Measurements from ENCODE around the gene SLIT3.
"Not testable (repeated sequence)": the region's sequence is repeated elsewhere in the genome, so short reads cannot be mapped to it uniquely, and the experiment has no call there.

SLIT3 gene

GRCh38 chr5:168630958-168631357, 670.0 kb downstream of the SLIT3 start:
- H3K27ac Mint-ChIP-seq; intact Hi-C loops (cut with micrococcal nuclease): not testable (repeated sequence)

GRCh38 chr5:168624850-168625364, 676.0 kb downstream of the SLIT3 start:
- Mint-ChIP-seq H3K27me3 (no peaks in the 10 kb centered on the region), H3K4me3 (no peak overlapping the region), H3K27ac (no peak overlapping the region), H3K4me1 (ENCODE audit: low read depth) (peaks cover 6% of the 10 kb centered on the region), H3K36me3 (ENCODE audit: low read depth) (no peaks in the 10 kb centered on the region), H3K9me3 (peaks cover 3% of the 10 kb centered on the region)
- intact Hi-C loops (cut with micrococcal nuclease): no loop called here

More at GRCh38 chr5:168630958-168631357, 670.0 kb downstream of the SLIT3 start:
- H3K27me3 Mint-ChIP-seq; H3K9me3 Mint-ChIP-seq; H3K4me1 Mint-ChIP-seq (ENCODE audit: low read depth); H3K4me3 Mint-ChIP-seq; H3K36me3 Mint-ChIP-seq (ENCODE audit: low read depth): not testable (repeated sequence)

GRCh38 chr5:168620807-168621206, 680.1 kb downstream of the SLIT3 start:
- Mint-ChIP-seq H3K27ac (no peak overlapping the region), H3K9me3 (no peaks in the 10 kb centered on the region)
- intact Hi-C loops (cut with micrococcal nuclease): no loop called here

GRCh38 chr5:168614661-168615060, 686.3 kb downstream of the SLIT3 start:
- Mint-ChIP-seq H3K27ac (no peak overlapping the region), H3K4me3 (no peak overlapping the region), H3K36me3 (ENCODE audit: low read depth) (no peaks in the 10 kb centered on the region), H3K27me3 (peaks cover 4% of the 10 kb centered on the region), H3K4me1 (ENCODE audit: low read depth) (no peaks in the 10 kb centered on the region), H3K9me3 (no peaks in the 10 kb centered on the region)
- intact Hi-C loops (cut with micrococcal nuclease): no loop called here

More at GRCh38 chr5:168620807-168621206, 680.1 kb downstream of the SLIT3 start:
- H3K4me3 Mint-ChIP-seq: no peak overlapping the region
- no peaks in the 10 kb centered on the region for H3K36me3 Mint-ChIP-seq (ENCODE audit: low read depth)
- peaks cover 6% of the 10 kb centered on the region for H3K4me1 Mint-ChIP-seq (ENCODE audit: low read depth)
- H3K27me3 Mint-ChIP-seq: peaks cover 2% of the 10 kb centered on the region

- Mint-ChIP-seq H3K27me3 (peaks cover 3% of the 10 kb centered on the region), H3K36me3 (ENCODE audit: low read depth) (no peaks in the 10 kb centered on the region), H3K9me3 (no peaks in the 10 kb centered on the region), H3K27ac (no peak overlapping the region), H3K4me1 (ENCODE audit: low read depth) (no peaks in the 10 kb centered on the region), H3K4me3 (no peak overlapping the region)
- intact Hi-C loops (cut with micrococcal nuclease): no loop called here
Measured at GRCh38 chr5:168613996-168614395, 686.9 kb downstream of the SLIT3 start.

GRCh38 chr5:168613396-168613795, 687.5 kb downstream of the SLIT3 start:
- no peaks in the 10 kb centered on the region for H3K9me3 Mint-ChIP-seq
- H3K27ac Mint-ChIP-seq: no peak overlapping the region
- no peak overlapping the region for H3K4me3 Mint-ChIP-seq
- H3K27me3 Mint-ChIP-seq: peaks cover 2% of the 10 kb centered on the region
- H3K4me1 Mint-ChIP-seq (ENCODE audit: low read depth): no peaks in the 10 kb centered on the region
- intact Hi-C loops (cut with micrococcal nuclease): no loop called here
- H3K36me3 Mint-ChIP-seq (ENCODE audit: low read depth): no peaks in the 10 kb centered on the region

GRCh38 chr5:168612996-168613395, 687.9 kb downstream of the SLIT3 start:
- H3K4me3 Mint-ChIP-seq: no peak overlapping the region
- peaks cover 2% of the 10 kb centered on the region for H3K27me3 Mint-ChIP-seq
- no peaks in the 10 kb centered on the region for H3K9me3 Mint-ChIP-seq

GRCh38 chr5:168612123-168612522, 688.8 kb downstream of the SLIT3 start:
- no peaks in the 10 kb centered on the region for H3K36me3 Mint-ChIP-seq (ENCODE audit: low read depth)
- intact Hi-C loops (cut with micrococcal nuclease): no loop called here

More at GRCh38 chr5:168612996-168613395, 687.9 kb downstream of the SLIT3 start:
- no peak overlapping the region for H3K27ac Mint-ChIP-seq
- no peaks in the 10 kb centered on the region for H3K4me1 Mint-ChIP-seq (ENCODE audit: low read depth)
- intact Hi-C loops (cut with micrococcal nuclease): no loop called here
- H3K36me3 Mint-ChIP-seq (ENCODE audit: low read depth): no peaks in the 10 kb centered on the region

More at GRCh38 chr5:168612123-168612522, 688.8 kb downstream of the SLIT3 start:
- no peaks in the 10 kb centered on the region for H3K9me3 Mint-ChIP-seq
- H3K27ac Mint-ChIP-seq: no peak overlapping the region
- peaks cover 2% of the 10 kb centered on the region for H3K27me3 Mint-ChIP-seq
- H3K4me3 Mint-ChIP-seq: no peak overlapping the region
- no peaks in the 10 kb centered on the region for H3K4me1 Mint-ChIP-seq (ENCODE audit: low read depth)
